HG03066 (cell line): Measurements from ENCODE around the gene PTCD2.

Experiments
- ATAC-seq: cut with Tn5 transposase; IDR thresholded peaks from one replicate; pipeline ENCODE4 v1.9.1; 2021; ENCODE audit warnings: low read depth; ENCODE audit not compliant: unreplicated experiment

PTCD2 gene

DNA sequence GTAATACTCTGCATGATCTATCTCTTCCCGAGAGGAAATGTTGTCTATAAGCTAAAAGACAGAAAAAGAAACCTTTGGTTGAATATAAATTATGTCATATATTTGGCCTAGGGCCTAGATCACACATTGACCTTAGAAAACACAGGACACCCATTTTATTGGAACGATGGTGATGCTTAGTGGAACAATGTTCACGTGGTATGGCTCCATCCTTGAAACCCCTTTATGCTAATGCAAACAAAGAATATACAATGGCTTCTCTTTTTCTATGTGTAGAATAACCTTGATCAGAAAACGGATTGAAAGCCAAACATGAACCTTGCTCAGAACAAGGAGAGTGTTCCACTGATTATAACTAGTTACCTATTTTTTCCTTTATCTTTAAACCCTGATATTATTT, 24.6 kb upstream of the PTCD2 start:
- no peak for ATAC-seq

DNA sequence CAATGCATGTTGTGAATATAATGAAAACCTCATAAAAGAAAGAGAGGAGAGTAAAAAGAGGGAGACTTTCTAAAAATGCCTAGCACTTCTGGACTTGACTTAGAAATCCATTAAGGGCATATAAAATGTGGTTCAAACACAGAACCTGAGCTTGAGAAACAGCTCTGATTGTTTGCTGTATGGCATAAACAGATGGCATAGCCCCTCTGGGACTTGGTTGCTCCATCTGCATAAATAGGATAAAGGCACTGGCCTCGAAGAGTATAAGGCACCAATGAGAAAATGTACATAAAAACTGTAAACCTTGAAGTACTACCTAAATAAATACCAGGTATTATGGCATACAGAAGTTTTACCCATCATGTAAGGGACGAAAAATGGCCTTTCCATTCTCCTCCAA, 23.9 kb upstream of the PTCD2 start:
- no peak for ATAC-seq

DNA sequence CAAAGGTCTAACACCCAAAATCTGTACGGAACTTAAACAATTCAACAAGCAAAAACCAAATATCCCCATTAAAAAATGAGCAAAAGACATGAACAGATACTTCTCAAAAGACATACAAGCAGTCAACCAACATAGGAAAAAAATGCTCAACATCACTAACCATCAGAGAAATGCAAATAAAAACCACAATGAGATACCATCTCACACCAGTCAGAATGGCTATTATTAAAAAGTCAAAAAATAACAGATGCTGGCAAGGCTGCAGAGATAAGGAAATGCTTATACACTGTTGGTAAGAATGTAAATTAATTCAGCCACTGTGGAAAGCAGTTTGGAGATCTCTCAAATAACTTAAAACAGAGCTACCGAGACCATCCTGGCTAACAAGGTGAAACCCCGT, 22.0 kb upstream of the PTCD2 start:
- peak; percentile 38 for ATAC-seq

DNA sequence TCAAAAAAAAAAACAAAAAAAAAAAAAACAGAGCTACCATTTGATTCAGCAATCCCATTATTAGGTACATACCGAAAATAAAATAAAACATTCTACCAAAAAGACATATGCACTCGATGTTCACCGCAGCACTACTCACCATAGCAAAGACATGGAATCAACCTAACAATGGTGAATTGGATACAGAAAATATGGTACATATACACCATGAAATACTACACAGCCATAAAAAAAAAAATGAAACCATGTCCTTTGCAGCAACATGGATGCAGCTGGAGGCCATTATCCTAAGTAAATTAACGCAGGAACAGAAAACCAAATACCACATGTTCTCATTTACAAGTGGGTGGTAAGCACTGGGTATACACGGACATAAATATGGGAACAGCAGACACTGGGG, 21.5 kb upstream of the PTCD2 start:
- ATAC-seq, result no peak

DNA sequence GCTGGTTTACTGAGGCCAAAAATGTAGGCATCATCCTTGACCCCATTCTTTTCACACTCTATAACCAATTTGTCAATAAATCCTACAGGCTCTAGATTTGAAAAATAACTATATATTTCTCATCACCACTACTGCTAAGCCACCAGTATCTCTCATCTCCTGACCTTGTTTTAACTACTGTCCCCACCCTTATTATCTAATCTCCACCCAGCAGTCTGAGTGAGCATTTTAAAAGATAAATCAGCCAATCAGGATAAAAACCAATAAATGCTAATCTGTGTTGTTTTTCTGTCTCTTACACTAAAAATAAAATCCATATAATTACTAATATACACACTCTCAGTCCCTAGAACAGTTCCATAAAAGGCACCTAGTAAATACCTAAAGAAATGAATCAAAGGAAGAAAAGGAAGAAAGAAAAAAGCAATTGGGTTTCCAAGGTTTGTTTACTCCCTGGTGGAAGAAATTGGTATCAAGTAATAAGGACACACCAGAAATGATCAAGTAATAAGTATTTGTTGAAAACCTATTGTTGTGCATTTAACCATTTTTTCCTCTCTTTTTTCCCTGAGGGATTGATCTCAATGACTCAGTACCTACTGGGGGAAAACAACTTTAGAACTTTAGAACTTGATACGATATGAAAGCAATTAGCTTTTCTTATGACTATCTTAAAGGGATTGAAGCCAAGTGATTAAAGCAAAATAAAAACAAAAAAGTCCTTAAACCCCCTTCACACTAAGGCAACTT, 19.4 kb upstream of the PTCD2 start:
- ATAC-seq, result no peak

DNA sequence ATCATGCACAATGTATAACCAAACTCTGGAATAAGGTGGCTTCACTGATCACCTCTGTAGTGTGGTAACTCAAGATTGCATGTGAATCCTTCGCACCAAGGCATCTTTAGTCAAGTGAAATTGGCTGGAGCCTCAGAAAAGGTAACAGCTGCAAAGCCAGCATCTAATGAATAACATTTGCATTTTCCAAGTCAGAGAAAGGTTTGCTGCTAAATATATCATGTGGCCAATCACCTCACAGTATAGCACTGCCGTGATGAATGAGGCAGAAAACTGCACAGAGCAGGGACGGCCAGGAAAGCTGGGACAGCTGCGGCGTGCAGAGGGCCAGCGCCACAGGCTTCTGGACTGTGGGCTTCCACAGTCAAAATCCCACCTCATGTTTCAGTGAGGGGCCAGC, 18.6 kb upstream of the PTCD2 start:
- peak; percentile 55 for ATAC-seq

DNA sequence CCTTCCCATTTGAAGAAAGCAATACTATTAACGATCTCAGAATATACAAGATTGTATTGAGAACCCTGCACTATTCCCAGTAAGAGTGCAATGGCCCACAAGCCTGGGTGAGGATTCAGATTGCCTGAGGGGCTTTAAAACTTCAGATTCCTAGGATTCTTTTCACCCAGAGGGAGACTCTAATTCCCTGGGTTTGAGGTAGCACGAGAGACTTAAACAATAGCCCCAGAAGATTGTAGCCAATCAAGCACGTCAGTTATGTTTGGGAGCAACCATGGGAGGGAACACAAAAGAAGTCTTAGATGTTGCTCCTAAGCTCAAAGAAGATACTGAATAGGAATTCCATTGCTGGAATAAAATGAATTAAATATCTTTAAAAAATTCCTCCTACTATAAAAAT, 18.0 kb upstream of the PTCD2 start:
- ATAC-seq, result no peak

DNA sequence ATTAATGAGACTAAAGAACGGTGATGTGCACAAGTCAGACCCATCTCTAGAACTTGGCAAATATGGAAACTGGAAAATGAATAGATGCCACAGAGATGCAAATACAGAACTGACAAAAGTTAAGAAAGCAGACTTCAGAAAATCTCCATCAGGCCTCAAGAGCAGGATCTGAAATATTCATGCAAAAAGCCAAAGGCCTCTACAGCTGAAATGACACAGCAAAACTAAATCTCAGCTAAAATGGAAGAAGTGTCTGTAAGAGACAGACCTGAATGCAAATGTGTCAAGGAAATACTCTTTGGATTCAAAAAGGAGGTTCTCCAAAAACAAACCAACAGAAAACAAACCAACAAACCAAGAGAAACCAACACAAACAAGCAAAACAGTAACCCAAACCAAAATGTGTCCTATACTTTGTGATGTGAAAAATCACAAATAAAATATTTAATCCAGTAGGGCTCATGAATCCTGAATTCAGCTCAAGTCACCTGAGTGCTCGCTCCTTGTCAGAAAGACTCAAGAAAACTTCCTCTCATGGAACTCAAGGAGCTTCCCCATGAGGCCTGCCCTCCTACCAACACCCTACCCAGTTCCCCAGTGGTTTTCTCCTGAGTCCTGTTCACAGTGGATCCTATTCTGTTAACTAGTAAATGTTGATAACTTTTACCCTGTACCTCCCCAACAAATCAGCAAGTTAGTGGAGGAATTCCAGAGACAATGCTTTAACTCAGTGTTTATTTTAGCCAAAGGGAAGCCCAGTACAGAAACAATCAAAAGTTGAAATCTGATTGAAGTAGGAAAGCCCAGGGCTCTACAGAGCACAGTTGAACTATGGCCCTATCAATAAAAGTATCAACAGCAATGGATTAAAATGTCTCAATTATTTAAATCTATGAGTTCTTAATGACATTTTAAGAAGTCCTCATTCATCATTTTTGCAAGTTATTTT, 14.7 kb upstream of the PTCD2 start:
- ATAC-seq, result no peak

DNA sequence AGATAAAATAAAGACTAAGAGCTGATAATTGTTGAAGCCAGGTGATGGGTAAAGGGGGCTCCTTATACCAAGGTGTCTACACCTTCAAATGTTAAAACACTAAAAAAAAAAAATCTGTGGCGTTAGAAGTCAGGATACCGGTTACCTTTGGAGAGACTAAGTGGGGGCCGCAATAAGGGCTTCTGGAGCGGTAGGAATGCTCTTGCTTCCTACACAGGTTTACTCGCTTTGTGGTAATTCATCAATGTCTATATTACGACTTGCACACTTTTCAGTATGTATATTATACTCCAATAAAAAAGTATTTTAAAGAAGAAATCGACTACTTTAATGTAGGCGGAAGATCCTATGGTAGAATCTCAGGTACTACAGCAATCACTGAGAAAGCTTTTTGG, 12.6 kb upstream of the PTCD2 start:
- no peak for ATAC-seq

DNA sequence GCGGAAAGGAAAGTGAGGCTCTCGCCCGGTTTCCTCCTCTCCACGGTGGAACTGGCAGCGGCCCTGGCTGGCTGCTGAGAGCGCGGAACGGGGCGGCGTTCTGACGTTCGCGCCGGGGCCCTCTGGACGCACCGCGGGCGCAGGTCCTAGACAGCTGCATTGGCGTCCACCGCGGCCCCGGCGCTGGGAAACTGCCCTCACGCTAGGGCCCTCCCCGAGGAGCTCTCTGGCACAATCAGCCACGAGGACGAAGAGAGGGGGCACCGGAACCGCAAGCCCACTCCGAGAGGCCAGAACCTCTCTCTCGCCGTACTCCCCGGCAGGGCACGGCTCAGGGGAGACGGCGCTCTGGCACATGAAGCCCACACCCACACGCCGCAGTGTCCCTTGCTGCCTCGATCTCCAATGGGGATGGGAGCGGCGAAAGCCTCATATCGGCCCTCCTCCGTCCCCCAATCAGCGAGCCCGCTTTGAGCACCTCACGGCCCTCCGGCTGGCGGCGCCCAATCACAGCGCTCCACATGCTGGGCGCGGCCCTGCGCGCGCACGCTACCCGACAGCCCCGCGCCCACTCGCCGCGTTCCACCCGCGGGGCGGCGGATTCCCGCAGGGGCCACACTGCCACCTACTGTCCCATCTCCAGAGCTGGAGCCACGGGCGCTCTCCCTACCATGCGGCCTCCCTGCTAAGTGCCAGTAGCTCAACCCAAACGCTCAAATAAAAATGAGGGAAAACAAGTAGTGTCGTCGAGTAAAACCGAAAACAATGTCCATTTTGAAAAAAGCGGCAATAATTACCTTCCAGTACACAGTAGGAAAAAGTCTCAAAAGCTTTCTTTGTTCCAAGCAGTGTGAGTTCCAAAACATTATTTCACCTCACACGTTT, 12.0 kb upstream of the PTCD2 start:
- peak; percentile 91 for ATAC-seq

DNA sequence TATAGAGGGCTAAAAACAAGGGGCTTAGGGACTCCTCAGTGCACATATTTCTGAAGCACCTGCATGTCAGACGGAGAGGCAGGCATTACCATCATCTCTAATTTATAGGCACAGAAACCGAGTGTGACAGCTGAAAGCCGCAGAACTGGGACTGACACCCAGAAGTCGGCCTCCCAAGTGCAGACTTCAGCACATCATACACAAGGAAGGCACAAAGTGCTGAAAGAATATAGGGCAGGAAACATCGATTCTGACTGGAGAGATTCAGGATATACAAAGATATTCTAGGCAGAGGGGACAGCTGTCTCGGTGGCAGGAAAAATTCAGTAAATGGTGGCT, 11.4 kb upstream of the PTCD2 start:
- no peak for ATAC-seq

DNA sequence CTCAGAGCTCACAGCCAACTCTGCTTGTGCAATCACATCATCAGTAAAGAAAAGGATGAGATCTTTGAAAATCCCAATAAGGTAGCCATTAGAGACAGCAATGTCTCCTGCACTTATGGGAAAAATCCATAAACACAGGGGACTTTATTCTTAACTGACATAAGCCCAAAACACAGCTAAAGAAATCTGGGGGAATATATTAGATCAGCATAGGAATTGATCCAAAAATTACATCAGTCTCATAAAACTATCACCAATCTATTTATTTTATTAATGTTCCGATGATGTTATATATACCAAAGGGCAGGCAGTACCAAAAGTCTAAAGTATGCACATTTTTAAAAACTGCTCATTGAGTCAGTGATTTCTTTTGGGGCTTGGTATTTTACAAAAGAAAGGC, 7.0 kb upstream of the PTCD2 start:
- ATAC-seq, result no peak

DNA sequence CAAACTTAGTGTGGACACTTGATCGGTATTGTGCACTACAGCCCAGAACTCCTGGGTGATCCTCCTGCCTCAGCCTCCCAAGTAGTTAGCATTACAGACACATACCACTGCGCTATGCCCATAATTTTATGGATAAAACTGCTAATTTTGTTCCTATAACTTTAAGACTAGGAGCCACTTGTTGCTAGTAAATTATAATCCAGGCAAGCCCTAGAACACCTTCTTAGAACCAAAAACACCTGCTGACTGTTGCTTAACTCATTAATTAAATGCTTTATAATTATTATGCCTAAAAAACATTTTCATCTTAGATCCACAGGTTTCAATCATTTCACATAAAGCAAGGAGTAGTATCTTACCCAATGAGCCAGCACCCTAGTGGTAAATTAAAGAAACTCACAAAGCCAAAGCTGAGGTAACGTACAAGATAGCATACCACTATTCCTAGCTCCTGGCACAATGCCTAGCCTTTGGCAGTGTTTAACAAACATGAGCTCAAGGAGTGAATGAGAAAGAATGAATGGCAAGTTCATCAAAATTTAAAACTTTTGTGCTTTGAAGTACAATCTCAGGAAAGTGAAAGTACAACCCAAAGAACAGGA, 5.5 kb upstream of the PTCD2 start:
- no peak for ATAC-seq

DNA sequence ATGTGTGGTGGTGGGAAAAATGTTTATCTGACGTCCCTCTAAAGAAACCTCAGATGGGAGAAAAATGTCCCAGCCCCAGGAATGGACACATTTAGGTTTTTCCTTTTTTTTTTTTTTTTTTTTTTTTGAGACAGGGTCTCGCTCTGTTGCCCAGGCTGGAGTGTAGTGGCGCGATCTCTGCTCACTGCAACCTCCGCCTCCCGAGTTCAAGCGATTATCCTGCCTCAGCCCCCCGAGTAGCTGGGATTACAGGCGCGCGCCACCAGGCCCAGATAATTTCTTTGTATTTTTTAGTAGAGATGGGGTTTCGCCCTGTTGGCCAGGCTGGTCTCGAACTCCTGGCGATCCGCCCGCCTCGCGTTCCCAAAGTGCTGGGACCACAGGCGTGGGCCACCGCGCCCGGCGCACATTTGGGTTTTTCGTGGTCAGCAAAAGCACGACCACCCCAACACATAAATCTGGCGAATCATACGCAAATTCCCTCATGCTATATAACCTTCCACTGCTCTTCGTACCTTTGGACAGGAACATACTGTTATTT, 668 bp upstream of the PTCD2 start:
- ATAC-seq, result peak; percentile 3

DNA sequence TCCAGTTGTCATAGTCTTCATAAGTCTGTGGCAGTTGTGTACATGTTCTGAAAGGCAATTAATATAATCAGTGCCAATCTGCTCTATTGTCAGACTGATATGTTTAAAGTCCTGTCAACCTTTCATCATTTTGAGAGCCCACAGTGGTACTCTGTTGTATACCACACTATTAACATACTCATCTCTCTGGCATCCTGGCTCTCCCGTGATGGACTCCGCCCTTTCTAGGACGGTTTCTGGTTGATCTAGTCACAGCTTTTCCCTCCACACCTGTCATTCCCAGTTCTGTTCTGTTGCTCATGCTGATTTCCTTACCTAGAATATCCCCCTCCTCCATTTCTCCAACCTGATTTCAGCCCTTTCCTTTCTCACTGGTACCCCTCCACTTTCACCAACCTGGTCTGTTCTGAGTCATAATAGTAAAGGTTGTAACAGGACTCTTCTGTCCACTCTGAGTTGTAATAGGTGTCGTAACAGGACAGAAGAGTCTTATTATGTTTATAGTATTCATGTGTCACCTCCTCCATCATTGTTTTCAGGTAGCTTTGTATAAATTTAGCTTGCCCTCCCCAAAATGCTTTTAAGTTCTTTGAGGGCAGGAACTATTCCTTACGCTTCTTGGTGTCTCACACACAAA, 4.1 kb downstream of the PTCD2 start:
- ATAC-seq, result no peak

DNA sequence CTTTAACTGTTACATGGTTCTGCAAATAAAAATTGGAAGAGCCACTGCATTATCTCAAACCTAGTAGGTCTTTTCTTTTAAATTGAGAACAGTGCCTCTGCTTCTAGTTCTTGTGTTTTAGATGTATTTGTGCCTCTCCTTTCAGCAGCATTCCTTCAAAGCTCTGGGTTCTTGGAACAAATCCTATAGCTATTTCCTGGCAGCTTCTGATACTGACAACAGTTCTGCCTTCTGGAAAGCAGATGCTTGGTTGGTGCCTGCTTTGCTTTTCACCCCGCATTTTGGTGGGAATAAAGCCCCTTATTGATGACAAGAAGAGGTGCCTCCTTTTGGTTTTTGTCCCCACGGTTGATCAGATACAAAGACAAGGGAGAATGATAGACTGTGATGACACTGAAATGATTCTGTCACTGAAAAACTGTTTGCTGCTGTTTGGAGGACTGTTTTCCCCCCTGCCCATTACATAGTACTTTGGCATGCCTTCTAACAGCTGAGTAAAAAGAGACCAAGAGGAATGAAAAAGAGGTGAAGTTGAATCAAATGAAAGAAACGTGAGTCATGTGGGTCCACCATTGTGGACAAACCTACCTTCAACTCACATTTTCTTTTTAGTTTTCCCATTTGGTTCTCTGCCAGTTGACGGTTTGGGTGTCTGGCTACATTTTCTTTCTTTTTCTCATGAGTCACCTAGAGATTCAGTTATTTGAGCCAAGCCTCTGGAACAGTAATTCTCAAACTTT, 5.6 kb downstream of the PTCD2 start:
- ATAC-seq, result no peak

DNA sequence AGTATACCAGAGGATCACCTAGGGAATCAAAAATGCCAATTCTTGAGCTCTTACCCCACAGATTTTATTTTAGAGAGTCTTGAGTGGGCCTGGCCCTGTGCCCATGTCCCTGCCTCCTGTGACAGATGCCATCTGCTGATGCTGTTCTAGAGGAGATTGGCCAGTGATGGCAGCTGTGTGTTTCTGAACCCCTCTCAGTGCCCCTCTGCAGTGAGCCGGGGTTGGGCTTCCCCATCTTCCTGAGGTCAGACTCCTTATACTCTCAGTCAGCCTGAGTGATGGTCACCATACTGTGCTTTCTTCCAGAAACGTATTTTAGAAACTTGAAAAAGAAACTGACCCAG, 6.1 kb downstream of the PTCD2 start:
- ATAC-seq, result no peak

DNA sequence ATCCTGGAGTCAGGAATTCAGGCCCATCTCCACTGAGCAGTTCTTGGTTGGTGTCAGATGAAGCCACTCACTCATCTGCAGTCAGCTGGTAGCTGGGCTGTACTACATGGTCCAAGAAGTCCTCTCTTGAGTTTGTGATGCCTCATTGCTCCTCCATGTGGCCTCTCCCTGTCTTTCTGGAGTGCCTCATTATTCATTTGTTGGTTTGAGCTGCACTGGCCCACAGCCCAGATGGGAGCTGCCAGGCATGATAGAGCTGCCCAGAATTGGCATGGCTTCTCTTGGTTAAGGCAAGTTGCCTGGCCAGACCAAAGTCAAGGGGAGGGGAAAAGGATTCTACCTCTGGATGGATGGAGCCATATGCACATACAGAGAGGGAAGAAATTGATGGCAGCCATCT, 8.0 kb downstream of the PTCD2 start:
- no peak for ATAC-seq

DNA sequence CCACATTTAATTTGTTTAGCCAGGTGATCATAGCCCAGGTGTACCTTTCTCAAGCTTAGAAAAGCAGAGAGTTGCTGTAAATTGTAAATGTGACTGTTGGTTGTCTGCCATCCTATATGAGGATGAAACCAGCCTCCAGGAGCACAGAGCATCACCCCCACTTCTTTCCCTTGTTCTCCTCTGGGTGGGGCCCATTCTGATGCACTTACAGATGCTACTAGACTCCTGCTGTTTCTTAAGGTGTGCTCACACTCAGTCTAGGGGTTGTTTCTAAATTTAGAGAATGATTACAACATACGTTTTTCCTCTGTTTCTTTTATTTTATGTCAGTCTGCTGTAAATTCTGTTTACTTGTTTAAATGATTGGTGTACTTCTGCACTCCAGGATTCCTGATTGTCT, 10.5 kb downstream of the PTCD2 start:
- ATAC-seq, result no peak
